SK-N-MC (cell line): Measurements from ENCODE around the gene DLGAP1.
"Not testable (repeated sequence)": the region's sequence is repeated elsewhere in the genome, so short reads cannot be mapped to it uniquely, and the experiment has no call there.

Experiments used
- DNase-seq: peaks from one replicate; pipeline ENCODE4 v3.0.0-alpha.2; 2011; ENCODE audit warnings: low read depth, low spot score
- H3K27ac ChIP-seq: fragments of 200-600 bp; sonication (generic); 2 replicates; pipeline ENCODE4 v1.5.1; 2016; ENCODE audit warnings: mixed run types
- H3K36me3 ChIP-seq: fragments of 200-600 bp; sonication (generic); 2 replicates; pipeline ENCODE4 v1.6.1; 2017; ENCODE audit warnings: antibody characterized with exemption, low read length, mixed read lengths; ENCODE audit not compliant: insufficient read depth
- H3K4me3 ChIP-seq: fragments of 200-600 bp; sonication (generic); 2 replicates; pipeline ENCODE4 v1.5.1; 2016
- H3K9ac ChIP-seq: fragments of 200-600 bp; sonication (generic); 2 replicates; pipeline ENCODE4 v1.8.0; 2017; ENCODE audit warnings: mixed run types, mixed read lengths; ENCODE audit not compliant: insufficient read length
- H3K9me3 ChIP-seq: fragments of 200-600 bp; sonication (generic); 2 replicates; pipeline ENCODE4 v1.6.1; 2017; ENCODE audit warnings: low read depth, mild to moderate bottlenecking, antibody characterized with exemption, low read length, moderate library complexity, mixed read lengths
- EZH2 ChIP-seq: fragments of 200-600 bp; sonication (generic); IDR thresholded peaks from one replicate; pipeline ENCODE4 v1.6.1; 2017; ENCODE audit warnings: antibody characterized with exemption
- FOXP2 ChIP-seq: optimal IDR thresholded peaks from 2 replicates; pipeline ENCODE3; 2011; ENCODE audit warnings: mild to moderate bottlenecking, moderate library complexity; ENCODE audit not compliant: insufficient read depth; ENCODE audit errors: extremely low read length, control extremely low read depth
- POLR2AphosphoS5 ChIP-seq: IDR thresholded peaks from 2 replicates; pipeline ENCODE4 v1.6.1; 2012; ENCODE audit warnings: mild to moderate bottlenecking, low read depth, low read length, borderline replicate concordance

DLGAP1 gene

DNA sequence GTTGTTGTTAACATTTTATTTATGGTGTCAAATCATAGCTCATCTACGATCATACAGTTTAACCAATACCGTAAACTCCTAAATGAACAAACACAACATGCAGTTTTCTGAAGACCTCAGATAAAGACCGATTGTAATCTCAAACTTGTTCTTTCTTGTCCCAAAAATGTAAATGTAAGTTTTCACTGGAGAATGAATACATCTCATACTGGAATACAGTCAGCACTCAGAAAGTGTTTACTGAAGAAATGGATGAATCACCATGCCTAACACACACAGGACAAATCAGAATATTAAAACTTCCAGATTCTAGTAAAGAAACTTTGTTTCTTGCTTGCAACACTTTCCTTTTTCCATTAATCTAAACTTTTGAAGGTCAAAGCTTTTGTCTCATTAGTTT lies 380.5 kb downstream of the DLGAP1 start:
- Histone ChIP-seq H3K27ac (no peak overlapping the region), H3K36me3 (no peaks in the 10 kb centered on the region), H3K9ac (no peak overlapping the region), H3K9me3 (no peaks in the 10 kb centered on the region), H3K4me3 (no peak overlapping the region)
- DNase-seq: no peak
- TF ChIP-seq EZH2 (no peak), POLR2AphosphoS5 (no peak), FOXP2 (no peak)

DNA sequence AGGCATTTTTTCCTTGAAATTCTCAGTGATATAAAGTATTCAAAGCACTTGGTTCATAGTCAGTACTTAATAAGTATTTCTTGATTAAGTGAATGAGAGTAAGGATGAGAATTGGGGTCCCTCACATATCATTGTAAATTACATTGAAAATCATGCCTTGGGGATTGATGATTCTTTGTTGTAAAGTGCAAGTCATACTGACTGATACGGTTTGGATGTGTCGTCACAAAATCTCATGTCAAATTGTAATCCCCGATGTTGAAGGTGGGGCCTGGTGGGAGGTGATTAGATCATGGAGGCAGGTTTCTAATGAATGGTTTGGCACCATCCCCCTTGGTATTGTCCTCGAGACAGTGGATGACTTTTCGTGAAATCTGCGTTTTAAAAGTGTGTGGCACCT lies 385.9 kb downstream of the DLGAP1 start:
- no peak for DNase-seq
- H3K9me3 ChIP-seq: no peaks in the 10 kb centered on the region
- TF ChIP-seq POLR2AphosphoS5: no peak
- no peak for TF ChIP-seq FOXP2
- no peak for TF ChIP-seq EZH2
- 0 out of 2 replicates have a peak overlapping the region, but pooled peaks have one; percentile 5 for H3K27ac ChIP-seq
- H3K9ac ChIP-seq: no peak overlapping the region
- no peak overlapping the region for H3K4me3 ChIP-seq
- H3K36me3 ChIP-seq: no peaks in the 10 kb centered on the region

GRCh38 chr18:4068552-4069158 lies 386.5 kb downstream of the DLGAP1 start:
- Histone ChIP-seq H3K36me3 (no peaks in the 10 kb centered on the region), H3K9ac (no peak overlapping the region), H3K27ac (0 out of 2 replicates have a peak overlapping the region, but pooled peaks have one; percentile 5), H3K4me3 (no peak overlapping the region), H3K9me3 (no peaks in the 10 kb centered on the region)
- TF ChIP-seq FOXP2: no peak
- TF ChIP-seq POLR2AphosphoS5: no peak
- TF ChIP-seq EZH2: no peak
- peak; percentile 58 for DNase-seq

DNA sequence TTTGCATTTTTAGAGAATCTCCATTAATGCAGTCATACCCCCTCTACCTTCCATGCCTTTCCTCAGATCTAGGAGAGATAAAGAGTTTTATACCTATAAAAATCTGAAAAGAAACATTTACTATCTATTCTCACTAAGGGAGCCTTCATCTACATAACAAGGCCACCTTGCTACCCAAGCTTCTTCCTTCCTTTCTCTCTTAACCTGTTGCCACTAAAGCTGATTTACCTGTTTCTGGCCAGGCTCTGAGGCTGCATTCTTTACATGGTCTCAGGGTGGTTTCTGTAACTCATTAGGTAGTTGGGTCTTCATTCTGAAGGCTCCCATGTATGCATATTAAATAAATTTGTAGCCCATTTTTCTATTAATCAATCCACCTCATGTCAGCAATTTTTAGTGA lies 391.6 kb downstream of the DLGAP1 start:
- Histone ChIP-seq H3K36me3 (no peaks in the 10 kb centered on the region), H3K27ac (no peak overlapping the region), H3K9ac (no peak overlapping the region), H3K9me3 (peaks cover 4% of the 10 kb centered on the region; the same call in 1 of the 2 replicates), H3K4me3 (no peak overlapping the region)
- no peak for DNase-seq
- TF ChIP-seq FOXP2: no peak
- no peak for TF ChIP-seq EZH2
- TF ChIP-seq POLR2AphosphoS5: no peak

- Histone ChIP-seq H3K9me3 (peaks cover 4% of the 10 kb centered on the region; the same call in 1 of the 2 replicates), H3K36me3 (no peaks in the 10 kb centered on the region), H3K9ac (no peak overlapping the region), H3K4me3 (no peak overlapping the region), H3K27ac (no peak overlapping the region)
- TF ChIP-seq EZH2 (no peak), POLR2AphosphoS5 (no peak), FOXP2 (no peak)
- DNase-seq: no peak
These were observed 394.5 kb downstream of the DLGAP1 start for GRCh38 chr18:4060427-4061281.

DNA sequence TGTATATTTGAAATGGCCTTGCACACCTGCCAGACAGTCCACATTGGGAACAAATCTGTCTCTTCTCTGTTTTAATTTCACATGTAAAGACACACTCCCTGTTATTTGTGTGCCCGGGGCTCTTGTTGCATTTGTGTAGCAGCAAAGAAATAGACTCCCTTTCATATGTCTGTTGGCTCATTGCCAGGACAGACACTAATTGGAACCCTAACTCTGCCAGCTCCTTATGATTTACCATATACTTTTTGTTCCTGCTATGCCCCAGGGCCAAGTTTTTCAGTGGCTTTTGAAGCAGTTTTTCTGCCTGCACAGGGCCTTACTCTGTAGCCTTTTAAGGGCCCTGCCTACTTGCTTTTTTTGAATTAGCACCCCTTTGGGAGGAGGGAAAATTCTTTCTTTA lies 396.9 kb downstream of the DLGAP1 start:
- TF ChIP-seq POLR2AphosphoS5: peak; percentile 65; the same call in 1 of the 2 replicates
- no peak for TF ChIP-seq EZH2
- peak; percentile 97 for DNase-seq
- Histone ChIP-seq H3K27ac (peak overlapping the region; percentile 71), H3K9me3 (peaks cover 4% of the 10 kb centered on the region; the same call in 1 of the 2 replicates), H3K9ac (no peak overlapping the region), H3K4me3 (peak overlapping the region; percentile 47), H3K36me3 (no peaks in the 10 kb centered on the region)

DNA sequence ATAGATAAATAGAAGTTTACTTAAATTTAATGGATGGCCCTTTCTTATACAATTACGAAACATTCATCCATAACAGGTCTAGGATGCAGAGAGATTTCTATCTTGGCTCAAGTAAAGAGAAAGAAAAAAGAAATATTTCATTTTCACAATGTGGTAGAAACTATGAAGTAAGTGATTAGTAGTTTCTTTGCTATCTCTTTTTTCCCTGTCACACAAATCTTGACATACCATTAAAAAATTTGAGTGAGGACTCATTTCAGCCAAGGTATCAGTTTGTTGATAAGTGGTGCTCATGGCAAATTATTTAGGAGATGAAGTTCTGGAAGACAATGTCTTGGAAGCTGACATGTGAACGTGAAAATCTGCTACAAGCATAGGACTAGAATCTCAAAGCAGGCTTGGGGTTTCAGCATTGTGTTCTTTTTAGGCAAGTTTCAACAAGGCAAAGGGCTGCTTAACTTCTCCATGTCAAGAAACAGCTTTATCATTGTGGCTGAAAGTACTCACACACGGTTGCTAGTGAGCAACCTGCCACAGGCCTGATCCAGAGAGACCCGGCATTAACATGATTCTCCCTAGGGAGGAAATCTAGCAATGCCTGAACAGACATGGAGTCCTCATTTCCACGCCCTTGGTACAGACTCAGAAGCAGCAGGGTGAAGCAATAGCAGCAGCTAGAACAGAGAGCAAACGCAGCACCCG lies 414.6 kb downstream of the DLGAP1 start:
- DNase-seq: no peak
- H3K9ac ChIP-seq: no peak overlapping the region
- no peak for TF ChIP-seq EZH2
- no peak for TF ChIP-seq FOXP2
- no peak for TF ChIP-seq POLR2AphosphoS5
- H3K27ac ChIP-seq: no peak overlapping the region
- no peaks in the 10 kb centered on the region for H3K9me3 ChIP-seq
- H3K36me3 ChIP-seq: no peaks in the 10 kb centered on the region
- H3K4me3 ChIP-seq: no peak overlapping the region

GRCh38 chr18:4035521-4035920 lies 419.6 kb downstream of the DLGAP1 start:
- DNase-seq: no peak
- no peaks in the 10 kb centered on the region for H3K36me3 ChIP-seq

GRCh38 chr18:4034815-4035214 lies 420.3 kb downstream of the DLGAP1 start:
- H3K9me3 ChIP-seq: not testable (repeated sequence)

More at GRCh38 chr18:4035521-4035920, 419.6 kb downstream of the DLGAP1 start:
- no peak overlapping the region for H3K9ac ChIP-seq
- no peaks in the 10 kb centered on the region; the same call in 1 of the 2 replicates for H3K9me3 ChIP-seq
- no peak overlapping the region for H3K27ac ChIP-seq
- TF ChIP-seq POLR2AphosphoS5: peak; percentile 48; the same call in 1 of the 2 replicates
- TF ChIP-seq FOXP2: no peak
- H3K4me3 ChIP-seq: no peak overlapping the region

More at GRCh38 chr18:4034815-4035214, 420.3 kb downstream of the DLGAP1 start:
- DNase-seq, H3K36me3 ChIP-seq, H3K27ac ChIP-seq, H3K9ac ChIP-seq, H3K4me3 ChIP-seq: not testable (repeated sequence)
